ENCODE results near the gene DSEL. TPM values are rescaled to one million over a fixed set of nuclear protein-coding genes. Genes with fewer than 3 reads are reported as not detected.

Gene DSEL
- total and polyA plus RNA-seq, 2 of the 4 experiments (the other 2 are of a cell fraction) = 16.8 to 100 TPM

DNA sequence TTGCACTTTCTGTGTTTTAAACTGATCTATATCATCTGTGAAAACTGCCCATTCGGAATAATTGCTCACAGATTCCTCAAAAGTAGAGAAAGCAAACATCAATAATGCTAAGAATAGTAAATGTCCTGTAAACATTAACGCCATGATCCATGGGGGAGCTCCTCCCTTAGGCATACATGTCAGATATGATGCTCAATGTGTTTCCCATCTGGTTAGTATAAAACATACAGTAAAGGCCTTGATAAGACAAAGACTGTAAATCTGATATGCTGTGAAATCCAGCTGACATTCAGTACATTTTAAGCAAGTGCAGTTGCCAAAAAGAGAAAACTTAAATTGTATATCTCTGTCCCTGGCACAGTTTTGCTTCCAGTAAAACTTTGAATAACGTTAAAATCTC, 2.1 kb downstream of the DSEL start:
- Histone ChIP-seq H3K4me3 (ENCODE audit: insufficient read depth, low read depth, low read length) (peak overlapping the region; percentile 96), H4K91ac (ENCODE audit: insufficient read depth, low read depth, low read length) (no peak overlapping the region), H4K20me1 (ENCODE audit: insufficient read depth, low read length) (peaks cover 12% of the 10 kb centered on the region; the same call in 1 of the 2 replicates), H3K27ac (ENCODE audit: insufficient read depth, low read length) (no peak overlapping the region), H4K5ac (ENCODE audit: low read depth, low read length) (no peak overlapping the region), H3K27me3 (ENCODE audit: control insufficient read depth, insufficient read depth, low read length) (no peaks in the 10 kb centered on the region), H2BK5ac (ENCODE audit: low read depth, low read length, poor library complexity, severe bottlenecking) (peak overlapping the region; percentile 30), H3K4me1 (ENCODE audit: control insufficient read depth, insufficient read depth, low read length) (peaks cover 12% of the 10 kb centered on the region), H3K9me3 (ENCODE audit: control insufficient read depth, insufficient read depth, low read length) (no peaks in the 10 kb centered on the region), H2BK120ac (ENCODE audit: low read depth, low read length) (no peak overlapping the region), H2BK15ac (ENCODE audit: low read depth, low read length) (no peak overlapping the region), H3K9me1 (ENCODE audit: insufficient read depth, low read length) (peaks cover 10% of the 10 kb centered on the region), H2BK20ac (ENCODE audit: low read depth, low read length) (no peak overlapping the region), H3K4me2 (ENCODE audit: low read depth, low read length) (peak overlapping the region; percentile 98), H2AK5ac (ENCODE audit: low read depth, low read length) (no peak overlapping the region), H3K4ac (ENCODE audit: low read depth, low read length) (no peak overlapping the region), H4K8ac (ENCODE audit: low read depth in 2 of 2, low read length in 2 of 2) (no peak overlapping the region), H3K14ac (replicated peaks; ENCODE audit: low read depth, low read length) (peak overlapping the region; percentile 22; the same call in 1 of the 2 replicates), H3K79me1 (ENCODE audit: low read depth in 1 of 2, low read length in 2 of 2) (peaks cover 26 to 56% of the 10 kb centered on the region in 2 experiments), H3K36me3 (ENCODE audit: control insufficient read depth, insufficient read depth, low read length) (peaks cover 22% of the 10 kb centered on the region), H3K18ac (ENCODE audit: low read depth, low read length) (no peak overlapping the region; the same call in none of the 2 replicates), H2AFZ (replicated peaks; ENCODE audit: low read length, poor library complexity) (no peak overlapping the region), H3K23ac (ENCODE audit: low read depth, low read length) (peak overlapping the region; percentile 35; the same call in 1 of the 2 replicates), H3K56ac (ENCODE audit: extremely low read depth, insufficient read depth, low read length) (no peak overlapping the region), H2AK9ac (replicated peaks; ENCODE audit: low read depth, low read length, poor library complexity) (no peak overlapping the region), H3K9ac (ENCODE audit: low read depth, low read length) (peak overlapping the region; percentile 96)
- CTCF ChIA-PET = interaction anchor here (1.0 to 1.5 kb wide), 2 partner anchors 155 to 764 kb away, joined by 3 read pairs; no protein-coding TSS in a partner anchor
- peak; percentile 23 for DNase-seq
- dilution Hi-C loops (cut with HindIII; ENCODE audit: low sequenced_read_pairs, unreplicated experiment) = no loop called here
- in situ Hi-C loops (cut with MboI; ENCODE audit: low sequenced_read_pairs) = loop anchor here (5.0 to 10.0 kb wide), 4 partner anchors 297 to 1150 kb away; no protein-coding TSS in a partner anchor
- WGBS, 2 experiments (ENCODE audit: extremely low coverage in 2 of 2, insufficient read length in 1 of 2) = no CpG with 5 or more reads among the region's 3 CpGs
- intact Hi-C loops (cut with micrococcal nuclease) = loop anchor here (10.0 kb wide), 1 partner anchor 750 kb away; no protein-coding TSS in a partner anchor
- TF ChIP-seq, protein P1, sequence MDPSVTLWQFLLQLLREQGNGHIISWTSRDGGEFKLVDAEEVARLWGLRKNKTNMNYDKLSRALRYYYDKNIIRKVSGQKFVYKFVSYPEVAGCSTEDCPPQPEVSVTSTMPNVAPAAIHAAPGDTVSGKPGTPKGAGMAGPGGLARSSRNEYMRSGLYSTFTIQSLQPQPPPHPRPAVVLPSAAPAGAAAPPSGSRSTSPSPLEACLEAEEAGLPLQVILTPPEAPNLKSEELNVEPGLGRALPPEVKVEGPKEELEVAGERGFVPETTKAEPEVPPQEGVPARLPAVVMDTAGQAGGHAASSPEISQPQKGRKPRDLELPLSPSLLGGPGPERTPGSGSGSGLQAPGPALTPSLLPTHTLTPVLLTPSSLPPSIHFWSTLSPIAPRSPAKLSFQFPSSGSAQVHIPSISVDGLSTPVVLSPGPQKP (IDR thresholded peaks at IDR 0.05; ENCODE audit: borderline replicate concordance, low read depth, low read length) = no peak
- TF ChIP-seq BHLHE40 (IDR thresholded peaks at IDR 0.05; ENCODE audit: low read depth, low read length) (no peak), CEBPB (IDR thresholded peaks at IDR 0.05; ENCODE audit: low read depth, low read length) (no peak), FOS (IDR thresholded peaks at IDR 0.05; ENCODE audit: low read depth, low read length) (no peak)
- POLR2A ChIA-PET (ENCODE audit: unreplicated experiment) = no interaction called here
- no peak for ATAC-seq (ENCODE audit: low read depth)
- BruUV-seq (replicated peaks) = no TSS peak

Measured in IMR-90 (cell line).